ENCODE results near the gene TMEM14A.

The TMEM14A gene

DNA sequence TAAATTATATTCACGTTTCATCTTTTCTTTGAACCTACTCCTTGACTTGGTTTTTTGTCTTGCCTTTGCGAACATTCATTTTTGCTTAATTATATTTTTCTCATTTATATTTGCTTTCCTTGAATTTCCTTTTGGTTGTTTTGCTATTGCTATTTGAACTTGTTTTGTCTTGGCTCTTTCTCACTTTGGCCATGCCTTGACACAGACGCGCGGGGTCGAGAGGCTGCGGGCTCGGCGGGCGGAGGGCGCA is 7.1 kb upstream of the TMEM14A start:
- peak overlapping the region; percentile 71 for H3K4me3 ChIP-seq (replicated peaks; ENCODE audit: low read depth, low read length)
- TF ChIP-seq CTCF (IDR thresholded peaks at IDR 0.05; ENCODE audit: low read length, missing control alignments), result no peak
- no peak for DNase-seq (ENCODE audit: low read depth)

- H3K4me3 ChIP-seq (replicated peaks; ENCODE audit: low read depth, low read length), result peak overlapping the region; percentile 71
- peak; percentile 97 for DNase-seq (ENCODE audit: low read depth)
- TF ChIP-seq CTCF (IDR thresholded peaks at IDR 0.05; ENCODE audit: low read length, missing control alignments), result no peak
Observed at GRCh38 chr6:52664186-52664990, 6.5 kb upstream of the TMEM14A start.

GRCh38 chr6:52664991-52665686 is 5.8 kb upstream of the TMEM14A start:
- H3K4me3 ChIP-seq (replicated peaks; ENCODE audit: low read depth, low read length), result peak overlapping the region; percentile 71
- no peak for TF ChIP-seq CTCF (IDR thresholded peaks at IDR 0.05; ENCODE audit: low read length, missing control alignments)
- DNase-seq (ENCODE audit: low read depth), result no peak

GRCh38 chr6:52666071-52666470 is 4.8 kb upstream of the TMEM14A start:
- no peak for DNase-seq (ENCODE audit: low read depth)
- no peak overlapping the region for H3K4me3 ChIP-seq (replicated peaks; ENCODE audit: low read depth, low read length)
- no peak for TF ChIP-seq CTCF (IDR thresholded peaks at IDR 0.05; ENCODE audit: low read length, missing control alignments)

- TF ChIP-seq CTCF (IDR thresholded peaks at IDR 0.05; ENCODE audit: low read length, missing control alignments), result no peak
- DNase-seq (ENCODE audit: low read depth), result no peak
- H3K4me3 ChIP-seq (replicated peaks; ENCODE audit: low read depth, low read length), result no peak overlapping the region
Observed at GRCh38 chr6:52666523-52666922, 4.4 kb upstream of the TMEM14A start.

GRCh38 chr6:52667572-52667971 is 3.3 kb upstream of the TMEM14A start:
- no peak for DNase-seq (ENCODE audit: low read depth)

More at GRCh38 chr6:52667572-52667971, 3.3 kb upstream of the TMEM14A start:
- TF ChIP-seq CTCF (IDR thresholded peaks at IDR 0.05; ENCODE audit: low read length, missing control alignments), result no peak
- no peak overlapping the region for H3K4me3 ChIP-seq (replicated peaks; ENCODE audit: low read depth, low read length)

Data from fibroblast of pulmonary artery (primary cell).